B cell (primary cell): ENCODE measurements around the gene GBX1. TPM values are rescaled to one million over a fixed set of nuclear protein-coding genes. Genes with fewer than 3 reads are reported as not detected.

Experiments used
- ATAC-seq: fragments of 200-7000 bp; cut with Tn5 transposase; one replicate; pipeline ENCODE4 v1.10.0; 2021; ENCODE audit warnings: low read depth, mild to moderate bottlenecking, moderate number of reproducible peaks, moderate library complexity
- CTCF ChIA-PET: fragments of 350-600 bp; sonication (Branson Sonifier 250); formaldehyde crosslinking; loops from one replicate; lab custom pipeline; 2021; ENCODE audit warnings: antibody characterized with exemption, inconsistent platforms; lab: Charles Lee
- POLR2A ChIA-PET: fragments of 350-600 bp; sonication (Branson Sonifier 250); formaldehyde crosslinking; loops from one replicate; lab custom pipeline; 2021; ENCODE audit warnings: antibody characterized with exemption; lab: Charles Lee
- DNase-seq: peaks from one replicate; pipeline ENCODE4 v3.0.0; 2013
- H2AFZ ChIP-seq: 2 replicates; pipeline ENCODE4 v1.6.1; 2012; ENCODE audit warnings: mild to moderate bottlenecking, low read depth, low read length; ENCODE audit not compliant: insufficient read depth, poor library complexity, severe bottlenecking
- H3K27ac ChIP-seq, 2 donors: 1 replicate in 1 of 2; 2 replicates in 1 of 2; pipeline ENCODE4 v1.5.1; 2012 to 2013; ENCODE audit warnings: low read length in 2 of 2, mild to moderate bottlenecking in 2 of 2, moderate library complexity in 1 of 2
- H3K27me3 ChIP-seq, 4 experiments: fragments of 200-600 bp in 1 of 4; sonication (generic) in 1 of 4; replicated peaks in 1 of 4; 1 replicate in 2 of 4; 2 replicates in 2 of 4; pipeline versions ENCODE4 v1.6.1 to v1.7.0; 2013 to 2016; ENCODE audit warnings: low read length in 3 of 4, mild to moderate bottlenecking in 2 of 4, mixed read lengths in 1 of 4, moderate library complexity in 1 of 4; ENCODE audit not compliant: insufficient read depth in 4 of 4, control insufficient read depth in 3 of 4; ENCODE audit errors: control extremely low read depth in 1 of 4
- H3K36me3 ChIP-seq, 2 experiments: replicated peaks in 1 of 2; 1 replicate in 1 of 2; 2 replicates in 1 of 2; pipeline versions ENCODE4 v1.6.1 to v1.7.1; 2013; ENCODE audit warnings: low read length in 1 of 2; ENCODE audit not compliant: insufficient read depth in 2 of 2, control insufficient read depth in 1 of 2; ENCODE audit errors: control extremely low read depth in 1 of 2, extremely low read depth in 1 of 2
- H3K4me1 ChIP-seq, 2 donors: fragments of 200-600 bp in 1 of 2; sonication (generic) in 1 of 2; 1 replicate in 1 of 2; 2 replicates in 1 of 2; pipeline versions ENCODE4 v1.5.1 to v1.6.1; 2013 to 2017; ENCODE audit warnings: low read length in 2 of 2; ENCODE audit not compliant: control insufficient read depth in 2 of 2, insufficient read depth in 2 of 2
- H3K4me2 ChIP-seq: replicated peaks from 2 replicates; pipeline ENCODE3; 2012; ENCODE audit warnings: mild to moderate bottlenecking, low read depth, low read length; ENCODE audit not compliant: poor library complexity, severe bottlenecking
- H3K4me3 ChIP-seq, 5 experiments: fragments of 200-600 bp in 1 of 5; sonication (generic) in 1 of 5; 1 replicate in 3 of 5; 2 replicates in 2 of 5; pipeline versions ENCODE4 v1.5.1 to v1.7.0; 2011 to 2016; ENCODE audit warnings: low read length in 4 of 5, mild to moderate bottlenecking in 4 of 5, low read depth in 2 of 5, control low read depth in 1 of 5, moderate library complexity in 1 of 5; ENCODE audit not compliant: insufficient read depth in 1 of 5; ENCODE audit errors: control extremely low read depth in 1 of 5, extremely low read depth in 1 of 5
- H3K79me2 ChIP-seq: fragments of 200-600 bp; sonication (generic); one replicate; pipeline ENCODE4 v1.6.0; 2016; ENCODE audit warnings: low read length; ENCODE audit not compliant: control insufficient read depth, insufficient read depth
- H3K9ac ChIP-seq: fragments of 200-600 bp; sonication (generic); 2 replicates; pipeline ENCODE4 v1.6.1; 2017; ENCODE audit warnings: mild to moderate bottlenecking, low read length, moderate library complexity
- H3K9me3 ChIP-seq, 3 donors: one replicate each; pipeline versions ENCODE4 v1.6.1 to v1.7.1; 2013; ENCODE audit warnings: low read length in 2 of 3; ENCODE audit not compliant: control insufficient read depth in 2 of 3, insufficient read depth in 1 of 3; ENCODE audit errors: control extremely low read depth in 1 of 3
- H4K20me1 ChIP-seq: 2 replicates; pipeline ENCODE4 v1.6.0; 2012; ENCODE audit warnings: mild to moderate bottlenecking, low read length; ENCODE audit not compliant: insufficient read depth, control insufficient read depth, poor library complexity, severe bottlenecking
- H3K27ac Mint-ChIP-seq: one replicate; pipeline ENCODE4 v1.8.0; 2021; ENCODE audit warnings: mixed read lengths
- H3K27me3 Mint-ChIP-seq: one replicate; pipeline ENCODE4 v1.8.0; 2021; ENCODE audit warnings: mixed read lengths
- H3K4me1 Mint-ChIP-seq: one replicate; pipeline ENCODE4 v1.8.0; 2021; ENCODE audit warnings: mixed read lengths
- H3K4me3 Mint-ChIP-seq: one replicate; pipeline ENCODE4 v1.8.0; 2021; ENCODE audit warnings: mixed read lengths
- H3K9me3 Mint-ChIP-seq: one replicate; pipeline ENCODE4 v1.8.0; 2022; ENCODE audit warnings: mixed read lengths; ENCODE audit not compliant: insufficient read depth
- CTCF ChIP-seq: fragments of 200-600 bp; IDR thresholded peaks from one replicate; pipeline ENCODE4 v1.8.0; 2022; ENCODE audit warnings: antibody characterized with exemption, mild to moderate bottlenecking
- EZH2 ChIP-seq: IDR thresholded peaks from 2 replicates; pipeline ENCODE4 v1.6.1; 2012; ENCODE audit warnings: borderline replicate concordance, low read depth, mild to moderate bottlenecking, moderate library complexity, low read length; ENCODE audit not compliant: insufficient read depth, poor library complexity, severe bottlenecking
- WGBS: methylation state at CpG from one replicate; pipeline ENCODE4 v1.1.5; 2013; ENCODE audit warnings: missing lambda C conversion rate; ENCODE audit not compliant: insufficient coverage; 5-methylcytosine and 5-hydroxymethylcytosine counted together
- intact Hi-C: fragments of 100-400 bp; cut with micrococcal nuclease; formaldehyde crosslinking; loops from one replicate; pipeline ENCODE4 v1.10.0; 2022
- polyA plus RNA-seq: library from polyadenylated mRNA; depleted of rRNA; stranded (reverse); fragments of >200 nt; gene quantifications from 2 replicates; pipeline ENCODE4 v1.2.3, GENCODE V29; 2012
- total RNA-seq, 2 donors: library from RNA; stranded (reverse); fragments of 120-200 nt in 1 of 2; gene quantifications; 1 replicate in 1 of 2; 2 replicates in 1 of 2; pipeline versions ENCODE4 v1.2.3 to v1.2.4, GENCODE V29; 2013 to 2022

GBX1 gene
- total and polyA plus RNA-seq, 2 donors (not counting 1 experiment from before 2014, with no cell fraction given): not detected

- 89% methylated on average over 3 of the region's 9 CpGs for WGBS
- no peaks in the 10 kb centered on the region for H3K4me1 ChIP-seq
- Mint-ChIP-seq H3K27ac (no peak overlapping the region), H3K4me3 (no peak overlapping the region), H3K9me3 (no peaks in the 10 kb centered on the region), H3K4me1 (no peaks in the 10 kb centered on the region), H3K27me3 (no peaks in the 10 kb centered on the region)
- no peaks in the 10 kb centered on the region for H3K79me2 ChIP-seq
- TF ChIP-seq EZH2: no peak
- TF ChIP-seq CTCF: no peak
- no peak overlapping the region for H3K27ac ChIP-seq
- ChIA-PET POLR2A (no interaction called here), CTCF (interaction anchor here (0.6 to 1.2 kb wide), 2 partner anchors 16 to 31 kb away, joined by 3 read pairs; no protein-coding TSS in a partner anchor)
- no peak for DNase-seq
- no peak overlapping the region for H3K4me3 ChIP-seq
- no peaks in the 10 kb centered on the region for H3K9me3 ChIP-seq
- no peaks in the 10 kb centered on the region for H4K20me1 ChIP-seq
- no peak overlapping the region for H3K9ac ChIP-seq
- no peaks in the 10 kb centered on the region for H3K27me3 ChIP-seq
- no peak overlapping the region for H3K4me2 ChIP-seq
- H3K36me3 ChIP-seq: no peaks in the 10 kb centered on the region
- intact Hi-C loops: no loop called here
- no peak overlapping the region for H2AFZ ChIP-seq
- ATAC-seq: no peak
Observed at GRCh38 chr7:151139791-151140190, 27.7 kb downstream of the GBX1 start.

DNA sequence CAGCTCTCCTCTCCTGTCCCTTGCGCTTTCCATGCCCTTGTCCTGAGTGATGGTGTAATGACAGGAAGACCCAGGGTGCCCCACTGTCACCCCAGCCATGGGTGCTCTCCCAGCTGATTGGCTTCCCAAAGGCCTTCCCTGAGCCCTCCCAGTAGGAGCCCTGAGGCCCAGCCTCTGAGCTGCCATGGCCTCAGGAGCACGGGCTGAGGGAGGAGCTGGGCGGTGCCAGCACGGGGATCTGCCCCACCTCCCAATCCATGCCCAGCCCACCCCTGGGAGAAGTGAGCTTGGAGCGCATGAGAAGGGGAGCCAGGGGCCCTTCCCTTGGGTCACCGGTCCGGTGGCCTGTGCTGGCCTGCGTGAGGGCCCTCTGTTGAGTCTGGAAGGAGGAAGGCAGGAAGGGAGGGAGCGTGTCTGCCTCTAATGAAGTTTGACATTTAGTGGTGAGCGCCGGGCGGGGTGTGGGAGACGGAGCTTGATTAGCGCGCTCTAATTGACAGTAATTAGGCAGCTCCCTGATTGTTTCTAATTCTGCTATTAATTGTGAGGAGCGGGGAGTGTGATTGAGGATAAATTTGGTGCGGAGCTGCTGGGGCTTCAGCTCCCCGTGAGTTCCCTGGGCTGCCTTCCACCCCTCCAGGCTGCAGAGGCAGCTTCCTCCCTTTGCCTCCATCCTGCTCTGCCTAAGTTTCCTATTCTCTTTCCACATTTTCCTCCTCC lies 28.3 kb downstream of the GBX1 start:
- Histone ChIP-seq H3K79me2 (no peaks in the 10 kb centered on the region), H2AFZ (no peak overlapping the region), H3K27ac (no peak overlapping the region), H4K20me1 (no peaks in the 10 kb centered on the region), H3K4me3 (no peak overlapping the region), H3K9ac (no peak overlapping the region), H3K36me3 (no peaks in the 10 kb centered on the region), H3K27me3 (no peaks in the 10 kb centered on the region), H3K4me2 (no peak overlapping the region), H3K9me3 (no peaks in the 10 kb centered on the region), H3K4me1 (no peaks in the 10 kb centered on the region)
- H3K27me3 Mint-ChIP-seq: no peaks in the 10 kb centered on the region
- H3K4me1 Mint-ChIP-seq: no peaks in the 10 kb centered on the region
- CTCF ChIA-PET: interaction anchor here (1.2 kb wide), 1 partner anchor 15 kb away, joined by 3 read pairs; no protein-coding TSS in a partner anchor
- POLR2A ChIA-PET: no interaction called here
- no peak overlapping the region for H3K4me3 Mint-ChIP-seq
- H3K9me3 Mint-ChIP-seq: no peaks in the 10 kb centered on the region
- DNase-seq (no peak), ATAC-seq (no peak)
- TF ChIP-seq EZH2: no peak
- no peak for TF ChIP-seq CTCF
- H3K27ac Mint-ChIP-seq: no peak overlapping the region
- intact Hi-C loops: no loop called here
- WGBS: 95% methylated on average over 12 of the region's 18 CpGs
